ACC112 (cell line): Measurements from ENCODE around the gene PRKCE.

Source experiments
- H2AFZ ChIP-seq: fragments of 200-600 bp; sonication (generic); one replicate; pipeline ENCODE4 v1.6.0; 2017; ENCODE audit warnings: antibody characterized with exemption, low read length; ENCODE audit not compliant: unreplicated experiment
- H3K27ac ChIP-seq: fragments of 200-600 bp; sonication (generic); 2 replicates; pipeline ENCODE4 v1.5.1; 2014; ENCODE audit warnings: low read depth, mild to moderate bottlenecking, antibody characterized with exemption, low read length, moderate library complexity
- H3K27me3 ChIP-seq: fragments of 200-600 bp; sonication (generic); 2 replicates; pipeline ENCODE4 v1.6.1; 2014; ENCODE audit warnings: mild to moderate bottlenecking, antibody characterized with exemption, low read length, moderate library complexity, mixed read lengths; ENCODE audit not compliant: insufficient read depth
- H3K36me3 ChIP-seq: fragments of 200-600 bp; sonication (generic); 2 replicates; pipeline ENCODE4 v1.6.1; 2016; ENCODE audit warnings: mild to moderate bottlenecking, antibody characterized with exemption, low read length, moderate library complexity, mixed read lengths; ENCODE audit not compliant: insufficient read depth
- H3K4me1 ChIP-seq: fragments of 200-600 bp; sonication (generic); one replicate; pipeline ENCODE4 v1.6.1; 2016; ENCODE audit warnings: low read length, mixed read lengths; ENCODE audit not compliant: insufficient read depth, unreplicated experiment, control insufficient read depth
- H3K4me3 ChIP-seq: fragments of 200-600 bp; sonication (generic); 2 replicates; pipeline ENCODE4 v1.5.1; 2014; ENCODE audit warnings: mild to moderate bottlenecking, low read depth, low read length
- H3K79me2 ChIP-seq: fragments of 200-600 bp; sonication (generic); one replicate; pipeline ENCODE4 v1.6.0; 2016; ENCODE audit warnings: low read length; ENCODE audit not compliant: control insufficient read depth, unreplicated experiment, insufficient read depth

PRKCE gene

GRCh38 chr2:45631955-45632354 is 19.5 kb upstream of the PRKCE start:
- H3K4me1 ChIP-seq = no peaks in the 10 kb centered on the region
- H3K27ac ChIP-seq = no peak overlapping the region
- H3K36me3 ChIP-seq = no peaks in the 10 kb centered on the region
- no peaks in the 10 kb centered on the region for H3K27me3 ChIP-seq
- H3K4me3 ChIP-seq = no peak overlapping the region
- no peaks in the 10 kb centered on the region for H3K79me2 ChIP-seq
- H2AFZ ChIP-seq = no peak overlapping the region

GRCh38 chr2:45634223-45634622 is 17.3 kb upstream of the PRKCE start:
- Histone ChIP-seq H2AFZ (no peak overlapping the region), H3K36me3 (no peaks in the 10 kb centered on the region), H3K4me1 (peaks cover 8% of the 10 kb centered on the region), H3K27ac (no peak overlapping the region), H3K79me2 (no peaks in the 10 kb centered on the region), H3K4me3 (no peak overlapping the region), H3K27me3 (no peaks in the 10 kb centered on the region)

- H3K79me2 ChIP-seq = no peaks in the 10 kb centered on the region
- no peak overlapping the region for H2AFZ ChIP-seq
- H3K4me3 ChIP-seq = no peak overlapping the region
These were observed 15.5 kb upstream of the PRKCE start for GRCh38 chr2:45636008-45636407.

GRCh38 chr2:45637440-45637839 is 14.0 kb upstream of the PRKCE start:
- Histone ChIP-seq H3K27ac (no peak overlapping the region), H3K79me2 (no peaks in the 10 kb centered on the region), H3K36me3 (no peaks in the 10 kb centered on the region), H3K4me3 (no peak overlapping the region), H3K4me1 (peaks cover 8% of the 10 kb centered on the region), H2AFZ (no peak overlapping the region), H3K27me3 (no peaks in the 10 kb centered on the region)

More at GRCh38 chr2:45636008-45636407, 15.5 kb upstream of the PRKCE start:
- Histone ChIP-seq H3K27me3 (no peaks in the 10 kb centered on the region), H3K27ac (no peak overlapping the region), H3K4me1 (peaks cover 8% of the 10 kb centered on the region), H3K36me3 (no peaks in the 10 kb centered on the region)

GRCh38 chr2:45640576-45640975 is 10.9 kb upstream of the PRKCE start:
- Histone ChIP-seq H3K36me3 (no peaks in the 10 kb centered on the region), H3K27ac (no peak overlapping the region), H3K4me1 (peaks cover 8% of the 10 kb centered on the region), H3K4me3 (no peak overlapping the region), H2AFZ (no peak overlapping the region), H3K79me2 (no peaks in the 10 kb centered on the region), H3K27me3 (no peaks in the 10 kb centered on the region)

GRCh38 chr2:45643095-45643494 is 8.4 kb upstream of the PRKCE start:
- no peaks in the 10 kb centered on the region for H3K27me3 ChIP-seq
- H3K36me3 ChIP-seq = no peaks in the 10 kb centered on the region
- no peaks in the 10 kb centered on the region for H3K4me1 ChIP-seq
- H3K4me3 ChIP-seq = peak overlapping the region; percentile 85
- no peak overlapping the region for H3K27ac ChIP-seq
- peak overlapping the region; percentile 97 for H2AFZ ChIP-seq
- no peaks in the 10 kb centered on the region for H3K79me2 ChIP-seq

GRCh38 chr2:45643543-45644542 is 7.6 kb upstream of the PRKCE start:
- Histone ChIP-seq H2AFZ (peak overlapping the region; percentile 97), H3K4me1 (peaks cover 6% of the 10 kb centered on the region), H3K4me3 (peak overlapping the region; percentile 85), H3K27me3 (no peaks in the 10 kb centered on the region), H3K27ac (no peak overlapping the region), H3K36me3 (no peaks in the 10 kb centered on the region), H3K79me2 (no peaks in the 10 kb centered on the region)

GRCh38 chr2:45646289-45646688 is 5.2 kb upstream of the PRKCE start:
- peaks cover 6% of the 10 kb centered on the region for H3K4me1 ChIP-seq
- H3K27ac ChIP-seq = no peak overlapping the region
- no peak overlapping the region for H2AFZ ChIP-seq
- H3K79me2 ChIP-seq = no peaks in the 10 kb centered on the region
- H3K27me3 ChIP-seq = no peaks in the 10 kb centered on the region
- no peaks in the 10 kb centered on the region for H3K36me3 ChIP-seq
- no peak overlapping the region for H3K4me3 ChIP-seq

- peaks cover 8% of the 10 kb centered on the region for H3K79me2 ChIP-seq
- H3K27ac ChIP-seq = no peak overlapping the region
- no peaks in the 10 kb centered on the region for H3K36me3 ChIP-seq
- no peak overlapping the region for H2AFZ ChIP-seq
- peaks cover 6% of the 10 kb centered on the region for H3K4me1 ChIP-seq
- H3K4me3 ChIP-seq = no peak overlapping the region
- no peaks in the 10 kb centered on the region for H3K27me3 ChIP-seq
These were observed 4.1 kb upstream of the PRKCE start for GRCh38 chr2:45647356-45647755.

- Histone ChIP-seq H3K27me3 (no peaks in the 10 kb centered on the region), H2AFZ (no peak overlapping the region), H3K4me3 (no peak overlapping the region), H3K36me3 (no peaks in the 10 kb centered on the region), H3K79me2 (peaks cover 14% of the 10 kb centered on the region), H3K27ac (no peak overlapping the region), H3K4me1 (peaks cover 6% of the 10 kb centered on the region)
These were observed 3.4 kb upstream of the PRKCE start for GRCh38 chr2:45647986-45648520.

GRCh38 chr2:45648636-45649035 is 2.8 kb upstream of the PRKCE start:
- H2AFZ ChIP-seq = no peak overlapping the region
- H3K4me3 ChIP-seq = no peak overlapping the region
- H3K36me3 ChIP-seq = no peaks in the 10 kb centered on the region
- H3K27ac ChIP-seq = no peak overlapping the region
- H3K27me3 ChIP-seq = no peaks in the 10 kb centered on the region
- peaks cover 11% of the 10 kb centered on the region for H3K4me1 ChIP-seq
- peaks cover 19% of the 10 kb centered on the region for H3K79me2 ChIP-seq
